Stimulated activated CD4-positive, alpha-beta T cell treated with anti-CD3 and anti-CD28 coated beads, Interleukin-4, amount 100 ng/mL, for 4 hours (primary cell): Measurements from ENCODE around the gene COL5A1.

ENCODE experiments used
- DNase-seq, 2 experiments: peaks; one replicate each; pipeline ENCODE4 v3.0.0-alpha.2; 2020

COL5A1 gene

GRCh38 chr9:134826336-134827285 is 185.0 kb downstream of the COL5A1 start:
- no peak for DNase-seq

GRCh38 chr9:134827559-134827958 is 186.0 kb downstream of the COL5A1 start:
- no peak for DNase-seq

- DNase-seq, result no peak
Measured at GRCh38 chr9:134827993-134828392, 186.4 kb downstream of the COL5A1 start.

GRCh38 chr9:134828892-134829291 is 187.3 kb downstream of the COL5A1 start:
- DNase-seq, result no peak

GRCh38 chr9:134829356-134829937 is 187.8 kb downstream of the COL5A1 start:
- DNase-seq, result no peak

GRCh38 chr9:134830126-134830525 is 188.5 kb downstream of the COL5A1 start:
- no peak for DNase-seq

- DNase-seq, result no peak
Measured at GRCh38 chr9:134830926-134831720, 189.5 kb downstream of the COL5A1 start.

GRCh38 chr9:134832471-134832870 is 190.9 kb downstream of the COL5A1 start:
- DNase-seq, result no peak

- no peak for DNase-seq
Measured at GRCh38 chr9:134833294-134833880, 191.8 kb downstream of the COL5A1 start.

GRCh38 chr9:134834217-134834956 is 192.8 kb downstream of the COL5A1 start:
- DNase-seq, result no peak

GRCh38 chr9:134834957-134835419 is 193.4 kb downstream of the COL5A1 start:
- DNase-seq, result no peak

- no peak for DNase-seq
Measured at GRCh38 chr9:134835448-134835847, 193.8 kb downstream of the COL5A1 start.

GRCh38 chr9:134835987-134836386 is 194.4 kb downstream of the COL5A1 start:
- DNase-seq, result no peak

GRCh38 chr9:134836406-134836970 is 194.9 kb downstream of the COL5A1 start:
- DNase-seq, result no peak

GRCh38 chr9:134837529-134837928 is 195.9 kb downstream of the COL5A1 start:
- DNase-seq, result no peak

- no peak for DNase-seq
Measured at GRCh38 chr9:134838651-134839454, 197.2 kb downstream of the COL5A1 start.

- no peak for DNase-seq
Measured at GRCh38 chr9:134839455-134840125, 198.0 kb downstream of the COL5A1 start.

- DNase-seq, result no peak
Measured at GRCh38 chr9:134840511-134840910, 198.9 kb downstream of the COL5A1 start.

- DNase-seq, result no peak
Measured at GRCh38 chr9:134841180-134841904, 199.7 kb downstream of the COL5A1 start.

- DNase-seq, result no peak
Measured at GRCh38 chr9:134842321-134842720, 200.7 kb downstream of the COL5A1 start.
